Activated CD8-positive, alpha-beta memory T cell treated with anti-CD3 and anti-CD28 coated beads, Interleukin-2, amount 10 ng/mL, durations not matched to agents 7 days and 5 days (primary cell): ENCODE results near the gene ETDC. TPM values are rescaled to one million over a fixed set of nuclear protein-coding genes. Genes with fewer than 3 reads are reported as not detected.
A peak's percentile ranks its signal among the peaks of the same experiment; 100 is the strongest.
"Not testable (repeated sequence)": the region's sequence is repeated elsewhere in the genome, so short reads cannot be mapped to it uniquely, and the experiment has no call there.

ENCODE experiments used
- ATAC-seq: fragments of 150-1000 bp; cut with Tn5 transposase; one replicate; pipeline ENCODE4 v1.10.0; 2021; ENCODE audit warnings: moderate library complexity
- CTCF ChIA-PET: fragments of 350-600 bp; sonication (Branson Sonifier 250); formaldehyde crosslinking; loops from one replicate; lab custom pipeline; 2021; ENCODE audit warnings: antibody characterized with exemption; lab: Charles Lee
- DNase-seq: peaks from one replicate; pipeline ENCODE4 v3.0.0-alpha.2; 2020
- H3K27ac Mint-ChIP-seq: one replicate; pipeline ENCODE4 v1.8.0; 2021; ENCODE audit warnings: mild to moderate bottlenecking, mixed read lengths
- H3K27me3 Mint-ChIP-seq: one replicate; pipeline ENCODE4 v1.8.0; 2021; ENCODE audit warnings: mixed read lengths
- H3K36me3 Mint-ChIP-seq: one replicate; pipeline ENCODE4 v1.8.0; 2021; ENCODE audit warnings: mild to moderate bottlenecking, mixed read lengths
- H3K4me1 Mint-ChIP-seq: one replicate; pipeline ENCODE4 v1.8.0; 2021; ENCODE audit warnings: mixed read lengths
- H3K4me3 Mint-ChIP-seq: one replicate; pipeline ENCODE4 v1.8.0; 2021; ENCODE audit warnings: mild to moderate bottlenecking, moderate library complexity, mixed read lengths
- H3K9me3 Mint-ChIP-seq: one replicate; pipeline ENCODE4 v1.8.0; 2022; ENCODE audit warnings: low read depth, mixed read lengths
- total RNA-seq, 2 experiments: library from RNA; stranded (reverse); gene quantifications; one replicate each; pipeline ENCODE4 v1.2.3, GENCODE V29; 2021

ETDC gene
- total RNA-seq, 2 experiments from 2014 or later: not detected

DNA sequence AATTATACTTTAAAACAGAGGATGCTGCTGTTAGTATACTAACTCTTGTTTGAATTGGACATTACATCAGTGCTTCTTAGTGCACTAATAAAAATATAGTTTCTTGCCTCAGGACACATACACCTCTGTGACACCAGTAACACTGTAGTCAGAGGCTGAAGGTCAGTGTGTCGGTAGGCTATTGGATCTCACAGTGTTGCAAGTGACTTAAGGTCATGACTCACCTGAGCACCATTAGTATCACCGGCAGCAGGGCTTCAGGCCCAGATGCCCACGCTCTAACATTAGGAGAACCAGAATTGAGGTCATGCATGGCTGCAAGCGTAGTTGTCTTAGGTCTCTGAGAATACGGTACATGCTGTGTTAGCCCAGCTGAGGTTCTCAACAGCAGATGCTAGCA lies 15.2 kb downstream of the ETDC start:
- DNase-seq: no peak
- CTCF ChIA-PET: no interaction called here
- peaks cover 57% of the 10 kb centered on the region for H3K36me3 Mint-ChIP-seq
- no peak overlapping the region for H3K27ac Mint-ChIP-seq
- H3K4me3 Mint-ChIP-seq: no peak overlapping the region
- H3K9me3 Mint-ChIP-seq: peaks cover 8% of the 10 kb centered on the region
- ATAC-seq: no peak
- no peaks in the 10 kb centered on the region for H3K4me1 Mint-ChIP-seq
- no peaks in the 10 kb centered on the region for H3K27me3 Mint-ChIP-seq

DNA sequence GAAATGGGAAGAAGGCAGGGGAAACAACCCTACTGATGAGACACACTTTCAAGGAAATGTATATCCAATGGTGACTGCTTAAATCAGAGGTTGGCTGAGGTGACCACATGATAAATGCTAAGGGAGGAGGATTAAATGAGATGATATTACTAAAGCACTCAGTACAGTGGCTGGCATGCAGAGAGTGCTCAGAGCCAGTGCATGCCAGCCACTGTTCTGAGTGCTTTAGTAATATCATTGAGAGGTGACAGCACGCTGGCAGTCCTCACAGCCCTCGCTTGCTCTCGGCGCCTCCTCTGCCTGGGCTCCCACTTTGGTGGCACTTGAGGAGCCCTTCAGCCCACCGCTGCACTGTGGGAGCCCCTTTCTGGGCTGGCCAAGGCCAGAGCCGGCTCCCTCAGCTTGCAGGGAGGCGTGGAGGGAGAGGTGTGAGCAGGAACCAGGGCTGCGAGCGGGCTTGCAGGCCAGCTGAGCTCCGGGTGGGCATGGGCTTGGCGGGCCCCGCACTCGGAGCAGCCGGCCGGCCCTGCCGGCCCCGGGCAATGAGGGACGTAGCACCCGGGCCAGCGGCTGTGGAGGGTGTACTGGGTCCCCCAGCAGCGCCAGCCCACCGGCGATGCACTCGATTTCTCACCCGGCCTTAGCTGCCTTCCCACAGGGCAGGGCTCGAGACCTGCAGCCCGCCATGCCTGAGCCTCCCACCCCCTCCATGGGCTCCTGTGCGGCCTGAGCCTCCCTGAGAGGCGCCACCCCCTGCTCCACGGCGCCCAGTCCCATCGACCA lies 15.9 kb downstream of the ETDC start:
- CTCF ChIA-PET, H3K27ac Mint-ChIP-seq, ATAC-seq, H3K4me1 Mint-ChIP-seq, H3K27me3 Mint-ChIP-seq, DNase-seq, H3K9me3 Mint-ChIP-seq, H3K4me3 Mint-ChIP-seq: not testable (repeated sequence)
- H3K36me3 Mint-ChIP-seq: peaks cover 60% of the 10 kb centered on the region

DNA sequence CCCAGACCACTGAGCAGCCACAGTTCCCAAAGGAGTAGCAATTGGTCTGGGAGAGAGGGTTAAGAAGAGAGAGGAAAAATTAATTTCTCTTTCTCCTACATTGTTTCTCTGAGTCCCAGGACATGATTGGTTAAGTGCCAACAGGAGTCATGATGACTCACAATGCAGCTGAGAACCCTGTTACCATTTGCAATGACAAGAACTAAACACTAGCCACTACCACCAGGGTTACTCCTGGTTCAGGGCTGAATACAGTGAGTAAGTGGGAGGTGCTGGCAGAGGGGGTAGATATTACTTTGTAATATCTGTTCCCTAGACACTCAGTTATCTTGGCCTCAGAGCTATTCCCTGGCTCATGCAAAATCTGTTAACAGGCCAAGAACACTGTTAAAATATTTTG lies 18.0 kb downstream of the ETDC start:
- no peak overlapping the region for H3K4me3 Mint-ChIP-seq
- H3K9me3 Mint-ChIP-seq: peaks cover 6% of the 10 kb centered on the region
- no peaks in the 10 kb centered on the region for H3K4me1 Mint-ChIP-seq
- H3K27ac Mint-ChIP-seq: no peak overlapping the region
- no peaks in the 10 kb centered on the region for H3K27me3 Mint-ChIP-seq
- ATAC-seq: no peak
- CTCF ChIA-PET: interaction anchor here (1.1 kb wide), 1 partner anchor 32 kb away, joined by 3 read pairs; no protein-coding TSS in a partner anchor
- peaks cover 54% of the 10 kb centered on the region for H3K36me3 Mint-ChIP-seq
- no peak for DNase-seq

DNA sequence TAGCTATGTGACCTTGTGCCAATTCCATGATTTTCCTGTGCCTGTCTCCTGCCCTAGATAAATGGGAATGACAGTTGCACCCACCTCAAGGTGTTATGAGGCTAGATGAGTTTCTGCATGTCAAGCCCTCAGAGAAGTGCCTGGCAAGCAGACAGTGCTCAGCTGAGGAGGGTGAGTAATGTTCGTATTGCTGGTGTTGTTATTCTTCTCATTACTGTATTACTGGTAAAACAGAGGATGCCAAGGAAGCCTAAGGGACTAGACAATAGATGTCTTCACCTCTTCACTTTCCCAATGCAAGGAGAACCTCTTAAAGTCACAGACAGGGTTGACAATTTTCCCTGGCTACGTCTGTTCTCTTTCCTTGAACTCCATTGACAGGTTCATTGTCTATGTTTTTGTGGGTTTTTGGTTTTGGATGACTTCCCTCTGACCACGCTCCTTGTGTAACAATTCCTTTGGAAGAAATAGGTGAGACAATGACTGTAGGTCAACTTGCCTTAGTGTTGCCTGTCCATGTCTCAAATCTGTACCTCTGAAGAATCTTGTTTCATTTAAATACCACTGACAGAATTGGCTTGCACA lies 19.2 kb downstream of the ETDC start:
- ATAC-seq: no peak
- Mint-ChIP-seq H3K27ac (no peak overlapping the region), H3K36me3 (peaks cover 53% of the 10 kb centered on the region), H3K4me3 (no peak overlapping the region), H3K9me3 (peaks cover 6% of the 10 kb centered on the region), H3K4me1 (no peaks in the 10 kb centered on the region), H3K27me3 (no peaks in the 10 kb centered on the region)
- no peak for DNase-seq
- CTCF ChIA-PET: no interaction called here

DNA sequence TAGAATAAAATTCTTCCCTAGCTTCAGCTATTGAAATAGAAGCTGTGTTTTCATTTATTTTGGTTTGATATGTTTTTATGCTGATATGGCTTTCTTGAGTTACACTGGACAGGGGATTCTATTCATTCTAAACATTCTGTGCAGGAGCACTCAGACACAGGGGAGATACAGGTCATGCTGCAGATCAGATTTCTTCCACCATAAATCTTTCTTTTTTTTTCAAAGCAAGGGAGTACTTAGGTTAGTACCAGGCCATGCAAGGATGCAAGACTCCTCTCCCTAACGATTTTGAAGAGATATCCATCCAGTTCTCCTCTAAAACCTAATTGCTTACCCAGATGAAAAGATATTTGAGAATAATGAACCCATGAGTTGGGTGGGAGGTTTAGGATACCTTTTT lies 21.4 kb downstream of the ETDC start:
- CTCF ChIA-PET: no interaction called here
- H3K4me3 Mint-ChIP-seq: no peak overlapping the region
- no peaks in the 10 kb centered on the region for H3K27me3 Mint-ChIP-seq
- DNase-seq: no peak
- ATAC-seq: no peak
- peaks cover 47% of the 10 kb centered on the region for H3K36me3 Mint-ChIP-seq
- peaks cover 4% of the 10 kb centered on the region for H3K9me3 Mint-ChIP-seq
- H3K4me1 Mint-ChIP-seq: peaks cover under 1% of the 10 kb centered on the region
- H3K27ac Mint-ChIP-seq: no peak overlapping the region

DNA sequence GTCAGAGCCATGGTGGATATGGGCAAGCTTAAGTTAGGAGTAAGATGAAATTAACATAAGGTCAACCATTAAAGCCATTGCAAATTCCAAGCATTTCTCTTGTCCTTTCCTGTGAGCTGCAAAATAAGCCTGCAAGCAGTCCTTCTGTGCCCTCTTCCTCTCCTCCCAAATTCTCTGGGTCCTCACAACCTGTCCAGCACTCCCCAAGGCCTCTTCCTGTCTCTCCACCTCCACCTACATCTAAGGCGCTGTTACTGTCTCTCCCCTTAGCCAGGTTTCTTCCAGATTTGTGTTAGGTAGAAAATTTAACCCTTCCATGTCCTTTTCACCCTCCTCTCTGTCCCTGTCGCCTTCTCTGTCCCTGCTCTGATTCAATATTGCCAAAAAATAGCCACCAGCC lies 22.2 kb downstream of the ETDC start:
- peaks cover 2% of the 10 kb centered on the region for H3K9me3 Mint-ChIP-seq
- CTCF ChIA-PET: no interaction called here
- no peak for DNase-seq
- peaks cover 48% of the 10 kb centered on the region for H3K36me3 Mint-ChIP-seq
- no peak overlapping the region for H3K27ac Mint-ChIP-seq
- no peak overlapping the region for H3K4me3 Mint-ChIP-seq
- no peaks in the 10 kb centered on the region for H3K27me3 Mint-ChIP-seq
- no peak for ATAC-seq
- H3K4me1 Mint-ChIP-seq: peaks cover 1% of the 10 kb centered on the region

DNA sequence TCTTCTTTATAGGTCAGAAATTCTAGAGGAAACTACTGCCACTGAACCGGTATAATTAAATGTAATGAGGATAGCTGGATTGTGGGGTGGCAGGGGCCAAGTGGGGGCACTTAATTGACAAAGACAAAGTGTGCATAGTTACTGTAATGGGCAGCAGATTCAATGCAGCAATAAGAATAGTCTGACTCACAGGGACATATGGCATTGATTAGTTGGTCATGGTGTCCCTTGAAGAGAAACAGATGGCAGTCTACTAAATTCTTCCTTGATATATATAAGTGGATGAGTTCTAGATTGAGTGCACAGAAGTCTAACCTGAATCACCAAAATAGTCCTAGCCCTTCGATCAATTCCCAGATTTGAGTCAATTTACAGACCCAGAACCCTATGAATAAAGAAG lies 31.6 kb downstream of the ETDC start:
- no peaks in the 10 kb centered on the region for H3K27me3 Mint-ChIP-seq
- no peaks in the 10 kb centered on the region for H3K9me3 Mint-ChIP-seq
- peak overlapping the region; percentile 92 for H3K4me3 Mint-ChIP-seq
- no peak overlapping the region for H3K27ac Mint-ChIP-seq
- DNase-seq (no peak), ATAC-seq (no peak)
- peaks cover 20% of the 10 kb centered on the region for H3K36me3 Mint-ChIP-seq
- CTCF ChIA-PET: interaction anchor here (0.7 kb wide), 1 partner anchor 289 kb away, joined by 3 read pairs; the partner anchor contains the start of gene RTL8A
- H3K4me1 Mint-ChIP-seq: peaks cover 52% of the 10 kb centered on the region

DNA sequence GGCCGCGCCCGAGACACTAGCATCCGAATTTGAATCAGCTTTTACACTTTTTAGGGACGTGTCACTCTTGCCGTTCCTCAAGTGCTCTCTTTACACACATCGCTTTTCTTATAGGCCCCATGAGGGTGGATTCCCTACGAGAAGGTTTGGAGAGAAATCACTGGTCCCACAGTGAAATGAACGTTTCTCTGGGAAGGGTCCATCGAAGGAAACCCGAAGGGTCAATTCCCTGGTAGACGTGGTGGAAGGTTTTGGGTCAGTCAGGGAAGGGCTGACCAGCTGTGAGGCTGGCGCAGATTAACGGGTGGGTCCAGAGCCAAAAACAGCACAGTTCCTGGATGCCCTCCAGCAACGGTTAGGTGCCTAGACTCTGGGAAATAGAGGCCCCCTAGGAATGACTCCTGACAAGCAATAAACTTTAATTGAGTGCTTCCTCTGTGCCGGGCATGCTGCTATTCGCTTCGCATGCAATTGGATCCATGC lies 35.9 kb downstream of the ETDC start:
- Mint-ChIP-seq H3K36me3 (peaks cover 21% of the 10 kb centered on the region), H3K9me3 (no peaks in the 10 kb centered on the region), H3K4me3 (peak overlapping the region; percentile 92), H3K27me3 (no peaks in the 10 kb centered on the region), H3K27ac (peak overlapping the region; percentile 33), H3K4me1 (peaks cover 38% of the 10 kb centered on the region)
- DNase-seq: no peak
- no peak for ATAC-seq
- CTCF ChIA-PET: no interaction called here

DNA sequence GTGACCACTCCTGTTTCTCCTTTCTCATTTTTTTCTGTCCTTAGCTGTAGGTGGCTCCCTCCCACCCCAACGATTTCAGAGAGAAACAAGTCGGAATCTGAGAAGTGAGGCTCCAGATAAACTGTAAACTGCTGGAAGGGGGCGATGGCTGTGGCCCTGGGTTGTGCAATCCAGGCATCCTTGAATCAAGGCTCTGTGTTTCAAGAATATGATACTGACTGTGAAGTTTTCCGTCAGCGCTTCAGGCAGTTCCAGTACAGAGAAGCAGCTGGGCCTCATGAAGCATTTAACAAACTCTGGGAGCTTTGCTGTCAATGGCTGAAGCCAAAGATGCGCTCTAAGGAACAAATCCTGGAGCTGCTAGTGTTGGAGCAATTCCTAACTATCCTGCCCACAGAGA lies 37.7 kb downstream of the ETDC start:
- Mint-ChIP-seq H3K4me3 (no peak overlapping the region), H3K9me3 (no peaks in the 10 kb centered on the region), H3K4me1 (peaks cover 20% of the 10 kb centered on the region), H3K27me3 (no peaks in the 10 kb centered on the region), H3K27ac (no peak overlapping the region), H3K36me3 (peaks cover 24% of the 10 kb centered on the region)
- CTCF ChIA-PET: no interaction called here
- no peak for ATAC-seq
- no peak for DNase-seq

DNA sequence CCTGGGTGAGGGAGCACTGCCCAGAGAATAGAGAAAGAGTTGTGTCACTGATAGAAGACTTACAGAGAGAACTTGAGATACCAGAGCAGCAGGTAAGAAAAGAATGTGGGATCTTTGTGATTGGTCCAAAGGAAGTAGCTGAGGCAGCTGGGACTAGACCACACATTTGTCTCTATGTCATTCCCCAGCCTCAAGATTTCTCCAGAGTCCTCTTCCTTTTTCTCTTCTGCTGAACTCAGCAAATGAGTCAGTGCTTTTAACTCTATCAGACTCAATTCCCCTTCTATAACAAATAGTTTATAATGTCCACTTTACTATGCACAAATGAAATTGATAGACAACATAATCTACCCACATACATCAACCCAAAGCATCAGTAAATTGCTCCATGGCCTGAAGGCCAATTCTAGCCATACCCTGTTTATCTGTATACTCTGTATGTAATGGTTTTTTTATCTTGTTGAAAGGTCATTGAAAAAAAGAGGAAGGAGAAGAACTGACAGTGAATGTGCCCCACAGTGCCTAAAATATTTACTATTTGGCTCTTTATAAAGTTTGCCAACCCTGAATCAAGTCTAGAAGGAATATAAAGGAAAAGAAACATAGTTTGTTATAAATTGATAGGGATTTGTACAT lies 38.2 kb downstream of the ETDC start:
- peaks cover 26% of the 10 kb centered on the region for H3K36me3 Mint-ChIP-seq
- CTCF ChIA-PET: no interaction called here

DNA sequence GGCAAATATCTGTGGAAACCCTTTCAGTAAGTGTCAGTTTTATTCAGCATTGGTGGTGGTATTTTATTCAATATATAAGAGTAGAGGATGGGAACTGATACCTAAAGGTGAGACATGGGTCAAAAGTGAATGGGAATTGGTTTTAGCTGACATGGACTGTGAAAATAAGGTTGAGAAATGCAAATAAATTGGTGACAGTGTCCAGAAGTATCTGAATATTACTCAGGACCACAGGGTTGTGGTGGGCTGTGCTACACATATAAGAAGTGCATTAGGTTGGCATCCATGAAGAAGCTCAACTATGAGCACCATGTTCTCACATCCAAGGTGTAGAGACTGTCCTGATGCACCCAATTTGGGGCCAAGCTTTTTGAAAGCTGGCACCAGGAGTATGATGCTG lies 45.0 kb downstream of the ETDC start:
- Mint-ChIP-seq H3K4me1 (no peaks in the 10 kb centered on the region), H3K4me3 (no peak overlapping the region), H3K36me3 (peaks cover 23% of the 10 kb centered on the region), H3K27ac (no peak overlapping the region), H3K9me3 (no peaks in the 10 kb centered on the region), H3K27me3 (no peaks in the 10 kb centered on the region)
- ATAC-seq: no peak
- DNase-seq: no peak
- CTCF ChIA-PET: no interaction called here

More for the DNA sequence above, 38.2 kb downstream of the ETDC start:
- Mint-ChIP-seq H3K9me3 (no peaks in the 10 kb centered on the region), H3K4me3 (no peak overlapping the region), H3K27ac (no peak overlapping the region), H3K27me3 (no peaks in the 10 kb centered on the region), H3K4me1 (peaks cover 15% of the 10 kb centered on the region)
- ATAC-seq (no peak), DNase-seq (no peak)
